Retina (tissue), 1 donor: ENCODE measurements around the gene SPG11.
"Not testable (repeated sequence)": the region's sequence is repeated elsewhere in the genome, so short reads cannot be mapped to it uniquely, and the experiment has no call there.

Experiments used
- DNase-seq: peaks from one replicate; pipeline ENCODE4 v3.0.0-alpha.2; 2016

SPG11 gene

GRCh38 chr15:44663410-44664308 lies at the start of gene SPG11:
TSS of gene SPG11 (minus strand) at chr15:44663662. CDS start at chr15:44663647, 15 bp downstream.
- DNase-seq: peak; percentile 98

GRCh38 chr15:44712346-44713005 lies 49.0 kb upstream of the SPG11 start:
- peak; percentile 16 for DNase-seq

- no peak for DNase-seq
Observed at GRCh38 chr15:44711743-44712345, 48.4 kb upstream of the SPG11 start.

GRCh38 chr15:44711096-44711742 lies 47.8 kb upstream of the SPG11 start, which contains the start of the genes B2M and PATL2:
TSS of gene B2M (plus strand) at chr15:44711517. CDS start at chr15:44711547, 30 bp downstream.
TSS of gene PATL2 (minus strand) at chr15:44711323. CDS start at chr15:44676490, 34,833 bp downstream.
- peak; percentile 98 for DNase-seq

GRCh38 chr15:44710236-44711095 lies 47.0 kb upstream of the SPG11 start:
- DNase-seq: no peak

- DNase-seq: no peak
Observed at GRCh38 chr15:44706946-44707636, 43.6 kb upstream of the SPG11 start.

GRCh38 chr15:44706401-44706800 lies 42.9 kb upstream of the SPG11 start:
- no peak for DNase-seq

- DNase-seq: no peak
Observed at GRCh38 chr15:44705986-44706385, 42.5 kb upstream of the SPG11 start.

- not testable (repeated sequence) for DNase-seq
Observed at GRCh38 chr15:44700676-44701075, 37.2 kb upstream of the SPG11 start.

- DNase-seq: no peak
Observed at GRCh38 chr15:44698641-44699040, 35.2 kb upstream of the SPG11 start.

GRCh38 chr15:44697014-44697413 lies 33.6 kb upstream of the SPG11 start:
- DNase-seq: no peak

GRCh38 chr15:44695294-44695693 lies 31.8 kb upstream of the SPG11 start:
- no peak for DNase-seq

GRCh38 chr15:44694416-44694815 lies 31.0 kb upstream of the SPG11 start:
- DNase-seq: no peak

- DNase-seq: no peak
Observed at GRCh38 chr15:44692659-44693058, 29.2 kb upstream of the SPG11 start.

GRCh38 chr15:44690245-44690644 lies 26.8 kb upstream of the SPG11 start:
- not testable (repeated sequence) for DNase-seq

- not testable (repeated sequence) for DNase-seq
Observed at GRCh38 chr15:44689318-44689717, 25.9 kb upstream of the SPG11 start.

- DNase-seq: not testable (repeated sequence)
Observed at GRCh38 chr15:44682809-44683682, 19.6 kb upstream of the SPG11 start.

GRCh38 chr15:44682211-44682610 lies 18.7 kb upstream of the SPG11 start:
- no peak for DNase-seq

- DNase-seq: no peak
Observed at GRCh38 chr15:44676676-44677075, 13.2 kb upstream of the SPG11 start.

- no peak for DNase-seq
Observed at GRCh38 chr15:44675911-44676310, 12.4 kb upstream of the SPG11 start.
